Inferior parietal cortex (tissue), 1 donor: ENCODE results near the gene SULT1A4.
"Not testable (repeated sequence)": the region's sequence is repeated elsewhere in the genome, so short reads cannot be mapped to it uniquely, and the experiment has no call there.

Experiments used
- DNase-seq: peaks from one replicate; pipeline ENCODE4 v3.0.0-alpha.2; 2016; ENCODE audit errors: extremely low spot score

SULT1A4 gene

GRCh38 chr16:29459706-29460646 lies at the start of gene SULT1A4:
Gene SULT1A4 (plus strand): TSS chr16:29459913. CDS start chr16:29461386, 1,473 bp downstream.
- DNase-seq = not testable (repeated sequence)

DNA sequence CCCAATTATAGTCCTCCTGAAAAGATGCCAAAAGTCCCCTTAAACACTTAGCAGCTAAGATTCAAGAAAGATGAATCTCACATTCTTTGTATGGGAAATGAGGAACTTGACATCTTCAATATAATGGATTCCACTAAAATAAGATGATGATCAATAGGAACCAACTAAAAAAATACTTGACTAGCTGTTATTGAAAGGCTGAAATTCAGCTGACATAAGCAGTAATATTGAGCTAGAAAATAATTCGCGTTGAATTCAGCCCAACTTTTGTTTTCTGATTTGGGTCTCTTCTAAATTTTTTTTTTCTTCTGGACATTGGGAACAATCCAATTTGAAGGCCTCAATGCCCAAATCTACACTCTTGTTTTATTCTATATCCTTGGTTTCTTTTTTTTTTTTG lies 36.1 kb upstream of the SULT1A4 start:
- DNase-seq = not testable (repeated sequence)

DNA sequence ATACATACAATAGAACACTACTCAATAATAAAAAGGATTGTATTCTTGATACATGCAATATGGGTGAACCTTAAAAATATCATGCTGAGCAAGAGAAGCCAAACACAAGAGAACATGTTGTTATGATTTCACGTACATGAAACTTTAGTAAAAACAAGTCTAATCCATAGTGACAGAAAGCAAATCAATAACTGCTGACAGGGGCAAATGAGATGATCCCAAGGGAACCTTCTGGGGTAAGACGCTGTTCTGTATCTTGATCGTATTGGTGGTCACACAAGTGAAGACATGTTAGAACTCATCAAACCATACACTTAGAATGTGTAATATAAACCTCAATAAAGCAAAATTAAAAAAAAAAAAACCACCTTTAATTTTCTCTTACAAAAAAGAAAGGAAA lies 34.3 kb upstream of the SULT1A4 start:
- not testable (repeated sequence) for DNase-seq

GRCh38 chr16:29453754-29454153 lies 6.0 kb upstream of the SULT1A4 start:
- DNase-seq = not testable (repeated sequence)

DNA sequence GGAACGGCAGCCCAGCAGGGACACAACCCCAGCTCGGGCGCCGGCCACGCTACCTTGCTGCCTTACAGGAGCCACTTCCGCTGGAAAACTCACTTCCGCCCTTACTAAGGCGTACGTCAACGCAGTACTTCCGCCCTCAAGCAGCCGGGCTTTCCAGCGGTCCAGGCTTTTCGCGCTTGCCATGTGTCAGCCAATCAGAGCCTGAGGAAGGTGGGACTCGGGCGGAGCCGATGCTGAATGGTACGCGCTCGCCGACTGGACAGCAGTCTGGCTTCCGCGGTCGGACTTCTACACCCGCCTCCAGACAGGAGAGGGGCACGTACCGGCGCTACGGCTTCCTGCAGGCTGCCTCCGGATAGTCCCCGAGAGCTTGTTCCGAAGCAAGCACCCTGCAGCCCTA lies 5.4 kb upstream of the SULT1A4 start, which contains the start of the genes BOLA2 and SLX1B:
BOLA2 (minus strand) TSS at position 83 of the 400 bp plus-strand sequence. CDS start 98 bp downstream, outside the sequence.
SLX1B (plus strand) TSS at position 265 of the 400 bp plus-strand sequence.
- not testable (repeated sequence) for DNase-seq

DNA sequence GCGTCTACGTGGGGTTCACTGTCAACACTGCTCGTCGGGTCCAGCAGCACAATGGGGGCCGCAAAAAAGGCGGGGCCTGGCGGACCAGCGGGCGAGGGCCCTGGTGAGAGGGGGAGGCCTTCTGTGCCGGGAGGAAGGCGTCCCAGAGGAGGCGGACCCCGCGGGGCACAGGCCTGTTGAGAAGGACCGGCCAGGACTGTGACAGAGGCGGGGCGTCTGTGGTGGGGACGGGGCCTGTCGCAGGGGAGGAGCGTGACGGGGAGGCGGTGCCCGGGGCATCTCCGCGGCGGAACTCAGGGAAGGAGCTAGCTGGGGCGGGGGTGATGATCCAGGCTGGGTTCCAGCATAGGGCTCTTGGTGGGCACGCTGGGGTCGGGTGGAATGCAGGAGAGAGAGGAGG lies 4.9 kb upstream of the SULT1A4 start:
- not testable (repeated sequence) for DNase-seq

GRCh38 chr16:29457660-29458059 lies 2.1 kb upstream of the SULT1A4 start:
- DNase-seq = not testable (repeated sequence)

DNA sequence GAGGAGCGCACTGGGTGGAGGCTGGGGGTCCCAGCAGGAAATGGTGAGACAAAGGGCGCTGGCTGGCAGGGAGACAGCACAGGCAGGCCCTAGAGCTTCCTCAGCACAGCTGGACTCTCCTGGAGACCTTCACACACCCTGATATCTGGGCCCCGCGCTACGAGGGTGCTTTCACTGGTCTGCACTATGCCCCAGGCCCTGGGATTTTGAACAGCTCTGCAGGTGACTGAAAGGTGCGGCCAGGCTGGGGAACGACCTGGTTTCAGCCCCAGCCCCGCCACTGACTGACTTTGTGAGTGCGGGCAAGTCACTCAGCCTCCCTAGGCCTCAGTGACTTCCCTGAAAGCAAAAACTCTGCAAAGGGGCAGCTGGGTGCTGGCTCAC lies 926 bp downstream of the SULT1A4 start:
- DNase-seq = not testable (repeated sequence)

DNA sequence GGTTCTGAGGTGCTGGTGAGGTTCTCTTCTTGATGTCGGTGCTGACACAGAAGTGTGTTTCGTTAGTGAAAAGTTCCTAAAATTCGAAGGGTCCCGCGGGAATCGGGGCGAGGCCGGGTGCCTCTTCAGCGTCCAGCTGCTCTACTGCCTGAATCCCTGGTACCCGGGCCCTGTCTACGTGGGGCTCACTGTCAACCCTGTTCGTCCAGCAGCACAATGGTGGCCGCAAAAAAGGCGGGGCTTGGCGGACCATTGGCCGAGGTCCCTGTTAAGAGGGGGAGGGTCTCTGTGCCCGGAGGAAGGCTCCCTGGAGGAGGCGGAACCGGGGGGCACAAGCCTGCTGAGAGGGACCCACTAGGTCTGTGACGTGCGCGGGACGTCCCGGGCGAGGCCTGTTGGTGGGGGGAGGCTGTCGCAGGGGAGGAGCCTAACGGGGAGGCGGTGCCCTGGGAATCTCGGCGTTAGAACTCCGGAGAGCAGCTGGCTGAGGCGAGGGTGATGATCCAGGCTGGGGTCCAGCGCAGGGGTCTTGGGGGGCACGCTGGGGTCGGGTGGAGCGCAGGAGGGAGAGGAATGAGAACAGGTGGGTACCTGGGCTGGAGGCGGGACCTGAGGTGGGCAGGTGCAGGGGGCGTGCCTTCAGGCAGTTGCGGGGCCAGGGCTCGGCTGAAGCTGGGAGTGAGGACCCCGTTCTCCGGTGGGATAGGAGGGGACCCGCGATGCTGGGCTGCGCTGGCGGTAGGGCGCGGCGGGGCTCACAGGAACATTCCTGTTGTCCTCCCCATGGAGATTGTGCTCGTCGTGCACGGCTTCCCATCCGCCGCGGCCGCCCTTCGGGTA lies 6.5 kb downstream of the SULT1A4 start:
- DNase-seq = not testable (repeated sequence)

DNA sequence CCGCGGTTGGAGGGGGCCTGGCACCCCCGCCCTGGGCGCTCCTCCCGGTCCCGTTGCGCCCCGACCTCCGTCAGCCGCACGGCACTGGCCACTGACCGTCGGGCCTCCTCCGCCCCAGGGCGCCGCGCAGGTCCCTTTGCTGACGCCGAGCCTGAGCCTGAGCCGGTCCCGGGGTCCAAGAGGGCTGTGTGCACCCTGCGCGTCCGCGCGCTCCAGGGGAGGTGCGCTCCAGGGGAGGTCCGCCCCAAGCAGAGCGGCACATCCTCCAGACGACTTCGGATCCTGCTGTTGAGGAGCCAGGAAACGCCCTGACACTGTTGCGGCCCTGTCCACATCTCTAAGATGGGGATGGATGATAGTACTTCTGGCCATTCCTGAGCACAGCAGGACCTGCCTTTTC lies 7.2 kb downstream of the SULT1A4 start:
- DNase-seq = not testable (repeated sequence)

DNA sequence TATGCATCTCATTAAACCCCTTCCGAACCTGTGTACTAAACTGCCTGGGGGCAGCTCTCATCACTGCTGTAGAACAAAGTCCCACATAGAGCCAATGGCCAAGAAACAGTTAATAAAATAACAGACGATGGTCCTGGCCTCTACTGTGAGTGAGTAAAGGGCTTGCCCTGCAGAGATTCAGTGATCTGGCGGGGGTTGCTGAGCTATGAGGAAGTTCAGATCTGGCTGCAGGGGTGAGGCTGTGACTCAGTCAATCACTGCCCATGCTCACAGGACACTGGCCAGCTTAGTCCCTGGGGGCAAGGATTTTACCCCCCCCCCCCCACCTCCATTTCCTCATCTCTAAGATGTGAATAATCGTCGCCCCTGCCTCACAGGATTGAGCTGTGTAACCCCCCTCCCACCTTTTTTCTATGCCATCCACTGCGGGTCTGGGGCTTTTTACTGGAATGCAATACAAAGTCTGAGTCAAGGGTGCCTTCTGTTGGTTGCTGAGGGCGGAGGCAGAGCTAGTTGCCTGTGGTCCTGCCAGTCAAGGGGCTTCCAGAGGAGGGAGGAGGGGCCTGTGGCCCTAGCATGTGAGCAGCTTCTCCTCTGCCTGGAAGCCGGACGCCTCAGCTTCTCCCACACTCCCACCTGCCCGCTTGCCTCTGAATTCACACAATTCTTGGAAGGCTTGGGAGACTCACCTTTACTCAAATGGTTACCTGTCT lies 8.1 kb downstream of the SULT1A4 start:
- DNase-seq = not testable (repeated sequence)

GRCh38 chr16:29469660-29470059 lies 9.9 kb downstream of the SULT1A4 start:
- not testable (repeated sequence) for DNase-seq

DNA sequence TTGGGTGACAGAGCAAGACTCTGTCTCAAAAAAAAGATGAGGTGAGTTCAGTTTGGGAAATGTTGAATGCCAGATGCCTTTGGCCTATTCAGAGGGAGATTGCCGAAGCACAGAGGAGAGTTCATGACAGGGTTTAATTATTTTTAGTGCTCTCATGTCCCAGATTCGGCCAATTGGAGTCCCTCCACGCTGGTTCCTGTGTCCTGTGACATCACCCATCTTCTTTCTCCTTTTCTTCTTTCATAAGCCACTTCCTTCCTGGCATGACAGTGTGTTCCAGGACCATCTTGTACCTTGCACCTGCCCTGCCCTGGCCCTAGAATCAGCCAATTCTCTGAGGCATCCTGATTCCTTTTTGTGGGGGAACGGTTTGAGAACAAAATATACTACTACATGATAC lies 12.4 kb downstream of the SULT1A4 start:
- DNase-seq = not testable (repeated sequence)

DNA sequence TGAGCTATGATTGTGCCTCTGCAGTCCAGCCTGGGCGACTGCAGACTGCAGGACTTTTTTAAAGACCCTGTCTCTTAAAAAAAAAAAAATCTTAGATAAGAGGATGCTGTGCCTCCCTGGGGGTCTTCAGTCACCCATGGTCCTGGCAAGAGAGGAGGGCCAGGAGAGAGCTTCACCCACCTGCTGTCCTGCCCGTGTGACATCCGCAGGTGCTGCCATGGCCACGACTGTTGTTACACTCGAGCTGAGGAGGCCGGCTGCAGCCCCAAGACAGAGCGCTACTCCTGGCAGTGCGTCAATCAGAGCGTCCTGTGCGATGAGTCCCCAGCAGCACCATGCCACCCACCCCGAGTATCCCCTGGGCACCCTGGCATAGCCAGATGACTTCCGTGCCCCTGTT lies 22.6 kb downstream of the SULT1A4 start:
- not testable (repeated sequence) for DNase-seq

DNA sequence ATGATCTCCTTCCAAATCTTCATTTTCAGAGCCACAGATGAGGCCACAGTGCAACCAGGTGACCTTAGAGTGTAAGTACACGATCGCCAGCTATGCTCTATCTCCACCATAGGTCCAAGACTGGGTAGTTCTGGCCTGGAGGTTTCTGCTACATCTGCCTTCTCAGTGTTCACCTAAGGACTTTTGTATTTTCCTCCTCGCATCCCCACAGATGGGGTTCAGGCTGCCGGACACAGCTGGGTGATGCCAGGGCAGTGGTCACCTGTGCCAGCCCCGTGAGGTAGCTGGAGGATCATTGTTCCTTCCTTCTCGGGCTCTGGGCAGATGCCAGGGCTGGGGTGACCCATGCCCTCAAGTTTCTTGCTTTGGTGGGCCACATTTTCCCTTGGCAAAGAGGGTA lies 46.6 kb downstream of the SULT1A4 start, which contains the start of gene NPIPB12:
NPIPB12 (minus strand) TSS at position 101 of the 400 bp plus-strand sequence.
- DNase-seq = not testable (repeated sequence)
